ENCODE data around the gene DNAH17.

DNAH17 gene

GRCh38 chr17:78526231-78527025, 50.8 kb downstream of the DNAH17 start:
- TF ChIP-seq CTCF (IDR thresholded peaks at IDR 0.05; ENCODE audit: low read length, missing control alignments) = no peak
- H3K4me3 ChIP-seq (replicated peaks; ENCODE audit: low read depth, low read length) = no peak overlapping the region
- DNase-seq (ENCODE audit: low read depth) = no peak

- DNase-seq (ENCODE audit: low read depth) = no peak
- no peak for TF ChIP-seq CTCF (IDR thresholded peaks at IDR 0.05; ENCODE audit: low read length, missing control alignments)
- no peak overlapping the region for H3K4me3 ChIP-seq (replicated peaks; ENCODE audit: low read depth, low read length)
Measured at GRCh38 chr17:78525511-78526160, 51.6 kb downstream of the DNAH17 start.

DNA sequence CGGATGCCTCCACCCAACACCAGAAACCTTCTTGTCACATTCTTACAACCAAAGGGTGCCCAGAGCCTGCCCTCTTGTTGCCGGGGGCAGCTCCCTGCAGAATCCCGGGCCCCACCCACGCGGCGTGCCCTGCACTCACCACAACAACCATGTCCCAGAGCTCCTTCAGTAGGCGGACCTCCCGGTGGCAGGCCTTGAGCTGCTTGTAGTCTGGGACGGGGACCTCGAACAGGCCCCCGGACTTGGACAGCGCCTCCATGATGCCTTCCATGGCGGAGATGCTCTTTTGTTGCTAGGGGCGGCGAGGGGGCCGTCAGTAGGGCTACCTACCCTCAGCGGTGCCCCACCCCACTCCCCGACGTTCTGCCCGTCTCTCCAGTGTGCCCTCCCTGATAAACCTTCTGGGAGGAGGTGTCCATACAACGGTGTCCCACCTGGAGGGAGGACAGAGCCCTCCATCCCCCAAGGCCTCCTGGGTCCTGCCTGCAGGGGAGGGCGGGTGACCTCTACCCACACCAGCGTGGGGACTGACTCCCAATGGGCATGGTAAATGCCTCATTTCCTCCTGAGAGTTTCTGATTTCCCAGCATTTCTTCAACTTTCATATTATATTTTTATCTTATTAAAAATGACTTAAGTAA, 52.2 kb downstream of the DNAH17 start:
- H3K4me3 ChIP-seq (replicated peaks; ENCODE audit: low read depth, low read length) = no peak overlapping the region
- no peak for DNase-seq (ENCODE audit: low read depth)
- no peak for TF ChIP-seq CTCF (IDR thresholded peaks at IDR 0.05; ENCODE audit: low read length, missing control alignments)

GRCh38 chr17:78523934-78524655, 53.1 kb downstream of the DNAH17 start:
- no peak for DNase-seq (ENCODE audit: low read depth)
- no peak for TF ChIP-seq CTCF (IDR thresholded peaks at IDR 0.05; ENCODE audit: low read length, missing control alignments)
- no peak overlapping the region for H3K4me3 ChIP-seq (replicated peaks; ENCODE audit: low read depth, low read length)

DNA sequence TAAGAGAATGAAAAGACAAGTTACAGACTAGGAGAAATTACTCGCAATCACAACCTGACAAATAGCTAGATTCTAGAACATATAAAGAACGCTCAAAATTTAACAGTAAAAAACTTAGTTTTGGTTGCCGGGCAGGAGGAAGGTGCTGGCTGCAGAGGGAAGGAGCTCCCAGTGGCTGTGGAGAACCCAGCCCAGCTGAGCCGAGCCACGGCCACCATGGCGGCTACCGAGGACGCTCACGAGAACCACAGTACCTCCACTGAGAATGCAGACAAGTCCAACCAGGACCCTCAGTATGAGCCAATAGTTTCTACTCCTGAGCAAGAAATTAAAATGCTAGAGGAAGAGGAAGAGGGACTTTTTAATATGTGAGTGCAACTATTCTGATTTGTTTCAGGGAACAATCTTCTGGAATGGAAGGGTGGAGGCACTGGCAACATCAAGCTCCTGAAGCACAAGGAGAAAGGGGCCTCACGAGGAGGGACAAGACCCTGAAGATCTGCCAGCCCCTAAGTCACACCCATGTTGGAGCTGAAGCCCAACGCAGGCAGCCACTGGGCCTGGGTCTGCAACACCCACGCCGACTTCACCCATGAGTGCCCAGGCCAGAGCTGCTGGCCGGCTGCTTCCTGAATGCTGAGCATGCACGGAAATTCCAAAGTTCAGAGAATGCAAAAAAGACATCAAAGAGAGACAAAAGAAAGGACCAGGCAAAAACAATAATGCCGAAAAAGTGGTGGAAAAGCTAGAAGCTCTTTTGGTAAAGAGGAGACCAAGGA, 55.0 kb downstream of the DNAH17 start:
- no peak overlapping the region for H3K4me3 ChIP-seq (replicated peaks; ENCODE audit: low read depth, low read length)
- no peak for TF ChIP-seq CTCF (IDR thresholded peaks at IDR 0.05; ENCODE audit: low read length, missing control alignments)
- DNase-seq (ENCODE audit: low read depth) = no peak

DNA sequence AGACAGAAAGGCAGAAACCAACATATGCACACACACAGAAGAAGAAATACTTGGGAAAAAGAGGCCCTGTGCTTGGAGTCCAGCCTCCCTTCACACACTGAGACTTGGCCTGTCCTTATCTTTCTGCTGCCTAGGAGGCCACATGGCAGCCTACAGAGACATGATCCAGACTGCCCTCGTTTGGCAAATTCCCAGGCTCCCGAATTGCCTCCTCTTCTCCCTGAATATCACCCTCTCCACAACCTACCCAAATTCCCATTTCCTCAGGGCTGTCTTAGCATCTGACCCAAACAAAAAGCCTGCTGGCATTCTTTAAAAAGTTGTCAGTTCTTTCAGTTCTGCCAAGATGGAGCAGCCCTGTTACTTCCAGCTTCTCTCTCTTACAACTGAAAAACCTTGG, 59.8 kb downstream of the DNAH17 start:
- DNase-seq (ENCODE audit: low read depth) = peak; percentile 62
- H3K4me3 ChIP-seq (replicated peaks; ENCODE audit: low read depth, low read length) = no peak overlapping the region
- no peak for TF ChIP-seq CTCF (IDR thresholded peaks at IDR 0.05; ENCODE audit: low read length, missing control alignments)
